Measurements from ENCODE around the gene LEFTY1.
"Not testable (repeated sequence)": the region's sequence is repeated elsewhere in the genome, so short reads cannot be mapped to it uniquely, and the experiment has no call there.

The LEFTY1 gene

GRCh38 chr1:225914947-225915346, 26.0 kb upstream of the LEFTY1 start:
- DNase-seq: no peak

- DNase-seq: no peak
Measured at GRCh38 chr1:225914391-225914790, 25.4 kb upstream of the LEFTY1 start.

- DNase-seq: no peak
Measured at GRCh38 chr1:225911191-225912130, 22.5 kb upstream of the LEFTY1 start.

- no peak for DNase-seq
Measured at GRCh38 chr1:225909477-225909876, 20.5 kb upstream of the LEFTY1 start.

GRCh38 chr1:225908773-225909172, 19.8 kb upstream of the LEFTY1 start:
- peak; percentile 31 for DNase-seq

GRCh38 chr1:225908013-225908640, 19.2 kb upstream of the LEFTY1 start:
- DNase-seq: no peak

- no peak for DNase-seq
Measured at GRCh38 chr1:225907341-225907740, 18.4 kb upstream of the LEFTY1 start.

- no peak for DNase-seq
Measured at GRCh38 chr1:225906467-225906866, 17.5 kb upstream of the LEFTY1 start.

GRCh38 chr1:225903623-225904022, 14.7 kb upstream of the LEFTY1 start:
- no peak for DNase-seq

- DNase-seq: no peak
Measured at GRCh38 chr1:225899044-225899925, 10.3 kb upstream of the LEFTY1 start.

- no peak for DNase-seq
Measured at GRCh38 chr1:225897595-225898514, 8.9 kb upstream of the LEFTY1 start.

- peak; percentile 30 for DNase-seq
Measured at GRCh38 chr1:225896937-225897549, 8.1 kb upstream of the LEFTY1 start.

- no peak for DNase-seq
Measured at GRCh38 chr1:225896494-225896893, 7.5 kb upstream of the LEFTY1 start.

GRCh38 chr1:225892307-225892706, 3.4 kb upstream of the LEFTY1 start:
- no peak for DNase-seq

GRCh38 chr1:225891229-225891972, 2.5 kb upstream of the LEFTY1 start:
- no peak for DNase-seq

- no peak for DNase-seq
Measured at GRCh38 chr1:225890346-225891228, 1.6 kb upstream of the LEFTY1 start.

- no peak for DNase-seq
Measured at GRCh38 chr1:225889743-225890142, 797 bp upstream of the LEFTY1 start.

GRCh38 chr1:225888289-225888897, 553 bp downstream of the LEFTY1 start:
- no peak for DNase-seq

- not testable (repeated sequence) for DNase-seq
Measured at GRCh38 chr1:225887554-225888288, 1.2 kb downstream of the LEFTY1 start.
